HG02938 (cell line): ENCODE results near the gene AMY1B.
"Not testable (repeated sequence)": the region's sequence is repeated elsewhere in the genome, so short reads cannot be mapped to it uniquely, and the experiment has no call there.

Experiments
- ATAC-seq: cut with Tn5 transposase; IDR thresholded peaks from one replicate; pipeline ENCODE4 v1.9.1; 2021; ENCODE audit warnings: mild to moderate bottlenecking, moderate library complexity; ENCODE audit not compliant: unreplicated experiment

Gene AMY1B

DNA sequence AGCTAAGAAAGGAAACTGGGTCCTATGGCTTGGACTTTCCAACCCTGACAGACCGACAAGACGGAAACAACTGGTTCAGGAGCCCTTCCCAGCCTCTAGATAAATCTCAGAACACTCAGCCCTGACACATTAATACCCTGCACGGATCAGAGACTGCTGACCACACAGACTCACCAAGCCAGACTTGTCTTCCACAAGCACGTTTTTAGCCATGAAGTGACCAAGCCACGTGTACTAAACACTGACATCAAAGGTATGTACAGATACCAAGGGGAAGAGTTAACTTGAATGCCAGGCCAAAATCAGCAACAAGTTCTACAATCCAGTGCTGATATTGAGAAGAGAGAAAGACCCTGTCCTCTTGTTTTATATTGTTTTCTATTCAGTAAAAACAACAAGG is at the start of gene AMY1B:
Gene AMY1B (minus strand): TSS at position 101 of the 400 bp plus-strand sequence. CDS start 571 bp downstream, outside the sequence.
- ATAC-seq = not testable (repeated sequence)

GRCh38 chr1:103745040-103745439 is 49.0 kb upstream of the AMY1B start:
- not testable (repeated sequence) for ATAC-seq

DNA sequence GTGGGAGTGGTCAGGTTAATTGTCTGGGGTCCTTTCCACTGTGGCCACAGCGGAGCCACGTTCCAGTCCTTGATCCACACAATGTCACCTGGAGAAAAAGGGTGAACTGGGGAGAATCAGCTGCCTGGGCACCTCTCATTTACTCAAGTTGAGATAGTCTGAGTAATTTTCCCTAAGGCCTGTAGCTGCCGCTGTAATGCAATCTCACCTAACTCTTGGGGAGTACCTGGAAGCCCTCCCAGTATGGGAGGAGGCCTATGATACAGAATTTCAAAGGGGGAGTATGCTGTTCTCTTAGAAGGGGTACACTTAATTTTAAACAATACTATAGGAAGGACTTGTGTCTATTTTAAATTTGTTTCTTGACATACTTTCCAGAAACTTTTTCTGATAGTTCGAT is 48.4 kb upstream of the AMY1B start:
- ATAC-seq = not testable (repeated sequence)

DNA sequence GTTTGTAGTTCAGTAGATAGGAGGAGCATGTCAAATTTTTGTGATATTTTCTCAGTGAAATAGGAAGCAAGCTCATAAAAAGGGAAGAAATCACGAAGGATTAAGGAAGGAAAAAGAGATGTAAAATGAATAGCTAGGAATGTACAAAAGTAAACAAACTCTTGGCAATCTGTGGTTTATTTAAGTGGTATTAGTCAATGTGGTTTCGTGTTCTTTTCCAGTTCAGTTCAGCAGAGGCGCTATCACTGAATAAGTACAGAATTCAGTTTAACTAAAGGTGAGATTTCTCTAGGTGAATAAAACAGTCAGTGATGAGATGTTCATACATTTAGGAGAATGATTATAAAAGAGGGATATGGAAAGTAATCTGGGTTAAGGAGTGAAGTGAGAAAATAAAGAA is 42.0 kb upstream of the AMY1B start:
- ATAC-seq = not testable (repeated sequence)

DNA sequence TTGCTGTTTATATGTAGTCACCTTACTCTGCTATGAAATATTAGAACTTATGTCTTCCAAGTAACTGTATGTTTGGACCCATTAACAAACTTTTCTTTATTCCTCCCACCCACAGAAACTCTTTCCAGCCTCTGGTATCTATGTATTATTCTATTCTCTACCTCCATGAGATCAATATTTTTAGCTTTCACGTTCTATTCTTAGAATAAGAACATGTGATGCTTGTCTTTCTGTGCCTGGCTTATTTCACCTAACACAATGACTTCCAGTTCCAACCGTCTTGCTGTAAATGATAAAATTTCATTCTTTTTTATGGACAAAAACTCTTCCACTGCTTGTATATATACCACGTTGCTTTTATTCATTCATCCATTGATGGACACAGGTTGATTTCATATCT is 39.3 kb upstream of the AMY1B start:
- not testable (repeated sequence) for ATAC-seq

DNA sequence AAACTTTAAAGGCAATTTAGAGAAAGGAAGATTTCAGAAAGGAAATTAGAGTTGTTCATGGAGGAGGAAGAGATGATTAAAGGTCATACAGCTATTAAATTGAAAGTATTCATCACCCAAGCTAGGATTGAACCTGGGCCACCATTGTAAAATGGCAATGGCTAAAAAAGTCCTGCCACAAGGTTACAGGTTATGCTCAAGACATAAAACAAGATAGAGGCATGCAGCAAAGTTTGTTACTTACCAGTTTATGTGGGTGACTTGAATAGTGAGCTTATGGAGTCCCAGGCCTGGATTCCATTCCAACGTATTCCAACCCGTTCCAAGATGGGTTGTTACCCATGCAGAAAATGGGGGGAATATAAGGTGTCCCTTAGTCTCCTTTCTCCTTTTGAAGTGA is 25.5 kb upstream of the AMY1B start:
- ATAC-seq = not testable (repeated sequence)

DNA sequence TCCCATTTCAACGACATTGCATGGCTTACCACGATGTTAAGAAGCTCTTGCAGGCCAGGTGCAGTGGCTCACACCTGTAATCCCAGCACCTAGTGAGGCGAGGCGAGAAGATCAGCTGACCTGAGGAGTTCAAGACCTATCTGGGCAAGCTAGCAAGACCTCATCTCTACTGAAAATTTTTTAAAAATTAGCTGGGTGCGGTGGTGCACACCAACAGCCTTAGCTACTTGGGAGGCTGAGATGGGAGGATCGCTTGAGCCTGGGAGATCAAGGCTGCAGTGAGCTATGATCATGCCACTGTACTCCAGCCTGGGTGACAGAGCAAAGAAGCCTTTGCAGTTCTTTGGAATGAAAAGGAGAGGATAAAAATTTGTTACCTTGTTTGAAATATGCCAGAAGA is 21.4 kb upstream of the AMY1B start:
- ATAC-seq = not testable (repeated sequence)

- not testable (repeated sequence) for ATAC-seq
Measured at GRCh38 chr1:103710381-103710780, 14.4 kb upstream of the AMY1B start.

GRCh38 chr1:103707670-103708069 is 11.7 kb upstream of the AMY1B start:
- ATAC-seq = not testable (repeated sequence)

- not testable (repeated sequence) for ATAC-seq
Measured at GRCh38 chr1:103701256-103701655, 5.2 kb upstream of the AMY1B start.

- ATAC-seq = not testable (repeated sequence)
Measured at GRCh38 chr1:103700669-103701068, 4.7 kb upstream of the AMY1B start.

- not testable (repeated sequence) for ATAC-seq
Measured at GRCh38 chr1:103697430-103697829, 1.4 kb upstream of the AMY1B start.

DNA sequence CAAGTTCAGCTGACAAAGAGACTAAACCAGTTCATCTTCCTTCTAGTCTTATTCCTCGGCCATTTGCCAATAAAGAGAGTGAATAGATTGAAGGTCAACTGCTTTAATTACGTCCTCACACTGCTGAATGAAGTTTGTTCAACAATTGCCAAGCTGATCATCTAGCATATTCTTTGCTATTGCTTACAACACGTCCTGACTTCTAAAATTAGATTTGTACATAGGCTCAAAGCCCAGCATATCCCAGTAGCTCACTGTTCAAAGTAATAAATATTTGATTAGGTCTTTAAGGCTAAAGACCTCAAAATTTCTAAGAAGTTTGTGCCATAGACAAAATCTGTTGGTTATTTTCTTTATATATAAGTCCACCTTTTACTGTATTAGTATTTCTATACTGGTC is 19.7 kb downstream of the AMY1B start:
- not testable (repeated sequence) for ATAC-seq

- ATAC-seq = not testable (repeated sequence)
Measured at GRCh38 chr1:103655460-103655859, 40.5 kb downstream of the AMY1B start, which contains the start of gene AMY1A. Gene AMY1A, plus strand, starts transcription at chr1:103655760. Its CDS starts 571 bp downstream, at chr1:103656331.

GRCh38 chr1:103654133-103654532 is 41.9 kb downstream of the AMY1B start:
- ATAC-seq = not testable (repeated sequence)

DNA sequence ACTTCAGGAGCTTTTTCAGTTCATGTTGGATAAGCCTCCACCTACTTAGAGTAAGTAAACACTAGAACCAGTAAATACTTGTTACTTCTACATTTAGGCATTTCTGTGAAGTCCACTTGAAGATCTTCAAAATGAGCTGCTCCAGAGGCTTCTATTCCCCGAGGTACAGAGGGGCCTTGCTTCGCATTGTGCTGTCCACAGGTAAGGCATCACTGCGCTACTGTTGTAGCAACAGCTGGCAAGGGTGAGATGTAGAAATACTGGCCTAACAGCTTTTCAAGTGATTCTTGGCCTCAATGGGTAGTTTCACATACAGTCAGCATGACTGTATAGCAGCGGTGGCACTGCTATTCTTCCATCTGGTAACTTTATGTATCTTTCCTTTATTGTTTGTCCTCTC is 45.1 kb downstream of the AMY1B start:
- not testable (repeated sequence) for ATAC-seq

GRCh38 chr1:103650305-103650704 is 45.7 kb downstream of the AMY1B start:
- ATAC-seq = not testable (repeated sequence)

- ATAC-seq = not testable (repeated sequence)
Measured at GRCh38 chr1:103643908-103644307, 52.1 kb downstream of the AMY1B start.

- not testable (repeated sequence) for ATAC-seq
Measured at GRCh38 chr1:103641194-103641593, 54.8 kb downstream of the AMY1B start.
